GM23248 (cell line): ENCODE results near the gene GCK. TPM values are rescaled to one million over a fixed set of nuclear protein-coding genes. Genes with fewer than 3 reads are reported as not detected.

Experiments used
- DNase-seq: peaks from one replicate; pipeline ENCODE4 v3.0.0-alpha.2; 2015
- H2AFZ ChIP-seq: fragments of 200-600 bp; sonication (generic); 2 replicates; pipeline ENCODE4 v1.6.1; 2016; ENCODE audit warnings: antibody characterized with exemption
- H3F3A ChIP-seq: fragments of 200-600 bp; sonication (generic); 2 replicates; pipeline ENCODE4 v1.6.1; 2016; ENCODE audit warnings: mild to moderate bottlenecking, antibody characterized with exemption, mixed run types; ENCODE audit not compliant: insufficient read depth
- H3K27ac ChIP-seq: fragments of 200-600 bp; sonication (generic); 2 replicates; pipeline ENCODE4 v1.5.1; 2016; ENCODE audit warnings: mild to moderate bottlenecking
- H3K27me3 ChIP-seq: fragments of 200-600 bp; sonication (generic); replicated peaks from 2 replicates; pipeline ENCODE4 v1.6.1; 2016; ENCODE audit warnings: mild to moderate bottlenecking; ENCODE audit not compliant: insufficient read depth
- H3K36me3 ChIP-seq: fragments of 200-600 bp; sonication (generic); 2 replicates; pipeline ENCODE4 v1.6.1; 2016; ENCODE audit warnings: low read depth, mild to moderate bottlenecking
- H3K4me1 ChIP-seq: fragments of 200-600 bp; sonication (generic); 2 replicates; pipeline ENCODE4 v1.6.1; 2016; ENCODE audit warnings: mild to moderate bottlenecking; ENCODE audit not compliant: insufficient read depth
- H3K4me2 ChIP-seq: fragments of 200-600 bp; sonication (generic); one replicate; pipeline ENCODE4 v1.6.1; 2016; ENCODE audit warnings: mild to moderate bottlenecking; ENCODE audit not compliant: unreplicated experiment
- H3K4me3 ChIP-seq: fragments of 200-600 bp; sonication (generic); 2 replicates; pipeline ENCODE4 v1.5.1; 2016; ENCODE audit warnings: mild to moderate bottlenecking
- H3K79me2 ChIP-seq: fragments of 200-600 bp; sonication (generic); 2 replicates; pipeline ENCODE4 v1.6.1; 2016; ENCODE audit warnings: mild to moderate bottlenecking; ENCODE audit not compliant: insufficient read depth
- H3K9ac ChIP-seq: fragments of 200-600 bp; sonication (generic); 2 replicates; pipeline ENCODE4 v1.6.1; 2016; ENCODE audit warnings: mild to moderate bottlenecking
- H3K9me2 ChIP-seq: fragments of 200-600 bp; sonication (generic); 2 replicates; pipeline ENCODE4 v1.6.1; 2016; ENCODE audit warnings: mixed run types, mild to moderate bottlenecking, moderate library complexity; ENCODE audit not compliant: insufficient read depth
- H3K9me3 ChIP-seq: fragments of 200-600 bp; sonication (generic); one replicate; pipeline ENCODE4 v1.6.1; 2017; ENCODE audit warnings: low read depth
- H4K20me1 ChIP-seq: fragments of 200-600 bp; sonication (generic); 2 replicates; pipeline ENCODE4 v1.6.0; 2016; ENCODE audit not compliant: insufficient read depth
- EZH2 ChIP-seq: fragments of 200-600 bp; sonication (generic); IDR thresholded peaks from 2 replicates; pipeline ENCODE4 v1.6.1; 2018; ENCODE audit warnings: antibody characterized with exemption, mild to moderate bottlenecking; ENCODE audit not compliant: insufficient read depth, poor library complexity, severe bottlenecking
- EZH2phosphoT487 ChIP-seq: fragments of 200-600 bp; sonication (generic); IDR thresholded peaks from 2 replicates; pipeline ENCODE4 v1.6.1; 2018; ENCODE audit warnings: antibody characterized with exemption, moderate library complexity, mild to moderate bottlenecking, low read depth; ENCODE audit not compliant: insufficient read depth
- WGBS, 2 experiments: methylation state at CpG; one replicate each; pipeline ENCODE4 v1.1.6; 2015 to 2017; ENCODE audit warnings: low lambda C conversion rate in 2 of 2, low coverage in 1 of 2; ENCODE audit errors: missing lambda C conversion rate in 2 of 2; 5-methylcytosine and 5-hydroxymethylcytosine counted together
- in situ Hi-C: fragments of 300-500 bp; cut with MboI; formaldehyde crosslinking; loops from 2 replicates; pipeline ENCODE4 v1.15.0; 2020
- polyA plus RNA-seq: library from polyadenylated mRNA; unstranded; fragments of >200 nt; fragmentation: Nextera tagmentation; extraction: Ambion mirVana; gene quantifications from 2 replicates; pipeline ENCODE4 v1.2.1, GENCODE V29; 2016
- total RNA-seq: library from RNA; depleted of rRNA; stranded (reverse); fragments of >200 nt; shearing (Covaris generic); gene quantifications from 2 replicates; pipeline ENCODE4 v1.2.3, GENCODE V29; 2014

The GCK gene
- total and polyA plus RNA-seq, 2 experiments from 2014 or later = 0.11 to 0.23 TPM

GRCh38 chr7:44184873-44185446, 4.3 kb downstream of the GCK start:
- peaks cover 7% of the 10 kb centered on the region for H3F3A ChIP-seq
- no peaks in the 10 kb centered on the region for H3K79me2 ChIP-seq
- no peak for DNase-seq
- no peaks in the 10 kb centered on the region for H3K27me3 ChIP-seq
- H3K9me2 ChIP-seq = no peaks in the 10 kb centered on the region
- in situ Hi-C loops = no loop called here
- peak overlapping the region; percentile 63 for H3K4me2 ChIP-seq
- no peak for TF ChIP-seq EZH2
- no peak for TF ChIP-seq EZH2phosphoT487
- peak overlapping the region; percentile 37 for H3K27ac ChIP-seq
- H3K36me3 ChIP-seq = no peaks in the 10 kb centered on the region
- peaks cover 12% of the 10 kb centered on the region for H3K4me1 ChIP-seq
- H2AFZ ChIP-seq = peak overlapping the region; percentile 19
- WGBS, 2 experiments = 75 to 89% methylated on average over 2 of the region's 2 CpGs
- peak overlapping the region; percentile 31; the same call in 1 of the 2 replicates for H3K9ac ChIP-seq
- H3K4me3 ChIP-seq = peak overlapping the region; percentile 28; the same call in 1 of the 2 replicates
- H4K20me1 ChIP-seq = no peaks in the 10 kb centered on the region
- no peaks in the 10 kb centered on the region for H3K9me3 ChIP-seq

DNA sequence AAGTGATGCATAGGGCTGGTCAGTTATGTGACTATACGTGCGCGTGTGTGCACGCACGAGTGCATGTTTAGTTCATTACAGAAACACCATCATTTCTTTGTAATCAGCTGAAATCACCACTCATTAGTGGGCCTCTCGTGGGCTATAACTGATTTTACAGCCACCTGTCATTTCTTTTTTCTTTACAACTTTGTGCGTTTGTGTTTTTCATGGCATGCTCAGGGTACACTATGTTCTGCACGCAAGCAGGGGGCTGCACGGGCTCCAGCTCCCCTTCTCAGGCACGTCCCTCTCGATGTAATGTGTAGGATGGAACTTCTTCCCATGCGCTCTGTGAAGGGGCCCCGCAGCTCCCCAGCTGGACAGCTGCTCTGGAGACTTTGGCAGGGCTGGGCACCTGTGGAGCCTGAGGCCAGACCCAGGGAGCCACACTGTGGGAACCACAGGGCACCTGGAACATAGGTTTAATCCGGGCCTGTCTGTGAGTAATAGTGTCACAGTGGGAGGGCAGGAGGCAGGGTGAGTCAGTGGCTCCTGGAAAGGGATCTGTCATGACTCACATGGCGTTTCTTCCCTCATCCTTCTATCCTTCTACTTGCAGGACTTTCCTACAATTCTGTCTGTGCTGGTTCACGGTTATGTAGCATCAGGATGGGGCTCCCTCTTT, 4.9 kb downstream of the GCK start:
- H3K27me3 ChIP-seq = no peaks in the 10 kb centered on the region
- H3K4me2 ChIP-seq = peak overlapping the region; percentile 63
- H3F3A ChIP-seq = peaks cover 7% of the 10 kb centered on the region
- peak; percentile 94 for DNase-seq
- in situ Hi-C loops = no loop called here
- peak overlapping the region; percentile 28; the same call in 1 of the 2 replicates for H3K4me3 ChIP-seq
- no peaks in the 10 kb centered on the region for H3K79me2 ChIP-seq
- peak overlapping the region; percentile 19; the same call in 1 of the 2 replicates for H2AFZ ChIP-seq
- H4K20me1 ChIP-seq = no peaks in the 10 kb centered on the region
- no peaks in the 10 kb centered on the region for H3K9me3 ChIP-seq
- no peaks in the 10 kb centered on the region for H3K36me3 ChIP-seq
- H3K9ac ChIP-seq = peak overlapping the region; percentile 31; the same call in 1 of the 2 replicates
- TF ChIP-seq EZH2 = no peak
- no peak for TF ChIP-seq EZH2phosphoT487
- H3K4me1 ChIP-seq = peaks cover 12% of the 10 kb centered on the region
- H3K9me2 ChIP-seq = no peaks in the 10 kb centered on the region
- 57 to 62% methylated on average over 15 to 16 of the region's 16 CpGs for WGBS, 2 experiments
- peak overlapping the region; percentile 37 for H3K27ac ChIP-seq

- no peak overlapping the region for H3K27ac ChIP-seq
- peaks cover 12% of the 10 kb centered on the region for H3K4me1 ChIP-seq
- WGBS, 2 experiments = 22 to 26% methylated on average over 2 of the region's 2 CpGs
- H3F3A ChIP-seq = peaks cover 7% of the 10 kb centered on the region
- no peaks in the 10 kb centered on the region for H3K79me2 ChIP-seq
- TF ChIP-seq EZH2phosphoT487 (no peak), EZH2 (no peak)
- no peaks in the 10 kb centered on the region for H4K20me1 ChIP-seq
- no peak overlapping the region for H3K9ac ChIP-seq
- H3K36me3 ChIP-seq = no peaks in the 10 kb centered on the region
- H3K9me2 ChIP-seq = no peaks in the 10 kb centered on the region
- H3K4me3 ChIP-seq = no peak overlapping the region
- H3K9me3 ChIP-seq = no peaks in the 10 kb centered on the region
- H3K27me3 ChIP-seq = no peaks in the 10 kb centered on the region
- H2AFZ ChIP-seq = no peak overlapping the region
- H3K4me2 ChIP-seq = no peak overlapping the region
- no peak for DNase-seq
- in situ Hi-C loops = no loop called here
Measured at GRCh38 chr7:44183386-44183785, 5.9 kb downstream of the GCK start.

DNA sequence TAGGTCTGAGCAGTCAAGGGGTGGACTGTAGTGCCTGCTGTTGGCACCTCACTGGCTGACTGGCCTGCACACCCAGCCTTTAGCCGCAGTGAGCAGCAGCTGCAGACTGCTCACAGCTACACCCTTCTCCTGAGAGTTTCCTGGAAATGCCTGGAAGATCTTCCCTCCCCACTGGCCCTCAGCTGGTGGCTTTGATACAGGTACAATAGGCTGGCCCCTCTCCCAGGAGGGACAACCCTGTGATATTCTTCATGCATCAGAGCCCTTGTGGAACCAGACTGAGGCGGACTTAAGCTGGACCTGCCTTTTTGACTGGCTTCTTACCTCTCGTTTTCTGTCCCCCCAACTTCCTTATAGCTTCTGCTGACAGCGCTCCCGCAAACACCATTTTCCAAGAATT, 6.4 kb downstream of the GCK start:
- 66 to 68% methylated on average over 5 of the region's 5 CpGs for WGBS, 2 experiments
- H3K9me3 ChIP-seq = no peaks in the 10 kb centered on the region
- DNase-seq = no peak
- no peaks in the 10 kb centered on the region for H3K27me3 ChIP-seq
- no peaks in the 10 kb centered on the region for H4K20me1 ChIP-seq
- no peaks in the 10 kb centered on the region for H3K79me2 ChIP-seq
- H3K4me2 ChIP-seq = no peak overlapping the region
- H3K4me1 ChIP-seq = peaks cover 16% of the 10 kb centered on the region
- H3K36me3 ChIP-seq = no peaks in the 10 kb centered on the region
- H3F3A ChIP-seq = peaks cover 9% of the 10 kb centered on the region
- H3K9me2 ChIP-seq = no peaks in the 10 kb centered on the region
- no peak overlapping the region for H2AFZ ChIP-seq
- H3K27ac ChIP-seq = no peak overlapping the region
- no peak overlapping the region for H3K9ac ChIP-seq
- TF ChIP-seq EZH2 (no peak), EZH2phosphoT487 (no peak)
- H3K4me3 ChIP-seq = no peak overlapping the region
- in situ Hi-C loops = no loop called here
